ENCODE measurements around the gene CYP1A1. TPM values are rescaled to one million over a fixed set of nuclear protein-coding genes. Genes with fewer than 3 reads are reported as not detected.
"Not testable (repeated sequence)": the region's sequence is repeated elsewhere in the genome, so short reads cannot be mapped to it uniquely, and the experiment has no call there.

Gene CYP1A1
- total RNA-seq, 3 donors from 2014 or later (not counting 1 experiment from before 2014, with no cell fraction given) = 0.33 TPM; not detected in 2

- Mint-ChIP-seq H3K4me1 (peaks cover 0 to 4% of the 10 kb centered on the region in 2 donors), H3K36me3 (no peaks in the 10 kb centered on the region), H3K9me3 (no peaks in the 10 kb centered on the region), H3K27me3 (ENCODE audit: low read depth in 2 of 2) (peaks cover 37 to 52% of the 10 kb centered on the region in 2 donors), H3K27ac (no peak overlapping the region), H3K4me3 (no peak overlapping the region)
- DNase-seq (no peak), ATAC-seq (no peak)
- H3K4me1 ChIP-seq (ENCODE audit: control insufficient read depth, insufficient read depth, low read length) = no peaks in the 10 kb centered on the region
- WGBS (ENCODE audit: insufficient coverage) = 94% methylated on average over 3 of the region's 3 CpGs
- H3K9me3 ChIP-seq (ENCODE audit: control insufficient read depth, insufficient read depth, low read length) = no peaks in the 10 kb centered on the region
- peaks cover 3% of the 10 kb centered on the region for H3K27me3 ChIP-seq (ENCODE audit: control insufficient read depth, insufficient read depth, low read length)
- no peak overlapping the region for H3K27ac ChIP-seq (ENCODE audit: low read length)
- intact Hi-C loops (cut with micrococcal nuclease) = no loop called here
- no peak overlapping the region for H3K4me3 ChIP-seq (ENCODE audit: low read length)
- TF ChIP-seq CTCF (IDR thresholded peaks at IDR 0.05) = no peak
- no peaks in the 10 kb centered on the region for H3K36me3 ChIP-seq (ENCODE audit: control insufficient read depth, insufficient read depth, low read length)
These were observed 7.9 kb upstream of the CYP1A1 start for GRCh38 chr15:74733269-74733668.

- H3K27me3 Mint-ChIP-seq (ENCODE audit: low read depth in 2 of 2) = peaks cover 37 to 51% of the 10 kb centered on the region in 2 donors
- Histone ChIP-seq H3K36me3 (ENCODE audit: control insufficient read depth, insufficient read depth, low read length) (no peaks in the 10 kb centered on the region), H3K4me3 (ENCODE audit: low read length) (no peak overlapping the region), H3K9me3 (ENCODE audit: control insufficient read depth, insufficient read depth, low read length) (no peaks in the 10 kb centered on the region), H3K27me3 (ENCODE audit: control insufficient read depth, insufficient read depth, low read length) (peaks cover 3% of the 10 kb centered on the region), H3K27ac (ENCODE audit: low read length) (no peak overlapping the region), H3K4me1 (ENCODE audit: control insufficient read depth, insufficient read depth, low read length) (no peaks in the 10 kb centered on the region)
- peaks cover 0 to under 1% of the 10 kb centered on the region in 2 donors for H3K4me1 Mint-ChIP-seq
- no peak for DNase-seq
- intact Hi-C loops (cut with micrococcal nuclease) = no loop called here
- no peaks in the 10 kb centered on the region for H3K9me3 Mint-ChIP-seq
- no peak for TF ChIP-seq CTCF (IDR thresholded peaks at IDR 0.05)
- H3K4me3 Mint-ChIP-seq = no peak overlapping the region
- WGBS (ENCODE audit: insufficient coverage) = 95% methylated on average over 5 of the region's 5 CpGs
- no peaks in the 10 kb centered on the region for H3K36me3 Mint-ChIP-seq
- no peak for ATAC-seq
- H3K27ac Mint-ChIP-seq = no peak overlapping the region
These were observed 7.5 kb upstream of the CYP1A1 start for GRCh38 chr15:74732846-74733245.

GRCh38 chr15:74730619-74731316 is 5.4 kb upstream of the CYP1A1 start:
- no peaks in the 10 kb centered on the region for H3K9me3 ChIP-seq (ENCODE audit: control insufficient read depth, insufficient read depth, low read length)
- Mint-ChIP-seq H3K4me3 (no peak overlapping the region), H3K9me3 (no peaks in the 10 kb centered on the region), H3K27me3 (ENCODE audit: low read depth in 2 of 2) (peaks cover 33 to 36% of the 10 kb centered on the region in 2 donors), H3K4me1 (peaks cover 6 to 7% of the 10 kb centered on the region in 2 donors), H3K36me3 (no peaks in the 10 kb centered on the region), H3K27ac (no peak overlapping the region)
- WGBS (ENCODE audit: insufficient coverage) = 80% methylated on average over 7 of the region's 7 CpGs
- no peak overlapping the region for H3K27ac ChIP-seq (ENCODE audit: low read length)
- peaks cover 12% of the 10 kb centered on the region for H3K4me1 ChIP-seq (ENCODE audit: control insufficient read depth, insufficient read depth, low read length)
- ATAC-seq = no peak
- H3K4me3 ChIP-seq (ENCODE audit: low read length) = no peak overlapping the region
- DNase-seq = no peak
- intact Hi-C loops (cut with micrococcal nuclease) = no loop called here
- no peak for TF ChIP-seq CTCF (IDR thresholded peaks at IDR 0.05)
- H3K36me3 ChIP-seq (ENCODE audit: control insufficient read depth, insufficient read depth, low read length) = no peaks in the 10 kb centered on the region
- H3K27me3 ChIP-seq (ENCODE audit: control insufficient read depth, insufficient read depth, low read length) = peaks cover 10% of the 10 kb centered on the region

- H3K27ac Mint-ChIP-seq; H3K9me3 ChIP-seq (ENCODE audit: control insufficient read depth, insufficient read depth, low read length); H3K4me3 ChIP-seq (ENCODE audit: low read length); H3K36me3 ChIP-seq (ENCODE audit: control insufficient read depth, insufficient read depth, low read length); intact Hi-C loops (cut with micrococcal nuclease); H3K27ac ChIP-seq (ENCODE audit: low read length); H3K4me3 Mint-ChIP-seq; H3K36me3 Mint-ChIP-seq; H3K9me3 Mint-ChIP-seq; DNase-seq; H3K27me3 ChIP-seq (ENCODE audit: control insufficient read depth, insufficient read depth, low read length); ATAC-seq: not testable (repeated sequence)
- 100% methylated on average over 4 of the region's 6 CpGs for WGBS (ENCODE audit: insufficient coverage)
- H3K4me1 ChIP-seq (ENCODE audit: control insufficient read depth, insufficient read depth, low read length) = peaks cover 15% of the 10 kb centered on the region
- H3K4me1 Mint-ChIP-seq = peaks cover 6 to 13% of the 10 kb centered on the region in 2 donors
- H3K27me3 Mint-ChIP-seq (ENCODE audit: low read depth in 2 of 2) = peaks cover 27 to 31% of the 10 kb centered on the region in 2 donors
These were observed 4.0 kb upstream of the CYP1A1 start for GRCh38 chr15:74729372-74729771.

- H3K9me3 ChIP-seq (ENCODE audit: control insufficient read depth, insufficient read depth, low read length); H3K27ac ChIP-seq (ENCODE audit: low read length); H3K36me3 ChIP-seq (ENCODE audit: control insufficient read depth, insufficient read depth, low read length); H3K27me3 ChIP-seq (ENCODE audit: control insufficient read depth, insufficient read depth, low read length); DNase-seq; intact Hi-C loops (cut with micrococcal nuclease); H3K9me3 Mint-ChIP-seq; H3K27ac Mint-ChIP-seq; ATAC-seq; H3K36me3 Mint-ChIP-seq; H3K4me3 Mint-ChIP-seq; H3K4me3 ChIP-seq (ENCODE audit: low read length): not testable (repeated sequence)
- 89% methylated on average over 15 of the region's 30 CpGs for WGBS (ENCODE audit: insufficient coverage)
- peaks cover 15% of the 10 kb centered on the region for H3K4me1 ChIP-seq (ENCODE audit: control insufficient read depth, insufficient read depth, low read length)
- peaks cover 6 to 13% of the 10 kb centered on the region in 2 donors for H3K4me1 Mint-ChIP-seq
- peaks cover 24 to 26% of the 10 kb centered on the region in 2 donors for H3K27me3 Mint-ChIP-seq (ENCODE audit: low read depth in 2 of 2)
These were observed 3.4 kb upstream of the CYP1A1 start for GRCh38 chr15:74728699-74729098.

Data from natural killer cell (primary cell).